HCT116 (cell line): ENCODE measurements around the gene PTPN21. TPM values are rescaled to one million over a fixed set of nuclear protein-coding genes. Genes with fewer than 3 reads are reported as not detected.

Source experiments
- ATAC-seq: fragments of 200-7000 bp; cut with Tn5 transposase; 2 replicates; pipeline ENCODE4 v1.9.1; 2020; ENCODE audit warnings: mild to moderate bottlenecking, moderate library complexity
- BruUV-seq: library from RNA; stranded (reverse); fragments of 400-500 nt; replicated peaks from 2 replicates; lab custom pipeline; 2021; lab: Mats Ljungman, UMichigan
- CTCF ChIA-PET: fragments of 300-600 bp; sonication (Branson Sonifier 250); formaldehyde crosslinking; loops from one replicate; lab custom pipeline; 2021; ENCODE audit warnings: antibody characterized with exemption; lab: Charles Lee
- POLR2A ChIA-PET: fragments of 300-600, 350-600 bp; sonication (Branson Sonifier 250); formaldehyde crosslinking; loops from one replicate; lab custom pipeline; 2021; ENCODE audit warnings: antibody characterized with exemption; lab: Charles Lee
- RAD21 ChIA-PET, 2 experiments: fragments of 300-600 bp; sonication (Branson Sonifier 250); formaldehyde crosslinking; loops; one replicate each; lab custom pipeline; 2023; ENCODE audit warnings: low total read pairs in 2 of 2; ENCODE audit not compliant: uncharacterized antibody in 2 of 2, unreplicated experiment in 2 of 2, low non-redundant PET in 1 of 2; lab: Charles Lee
- DNase-seq: peaks from one replicate; pipeline ENCODE4 v3.0.0-alpha.2; 2010; ENCODE audit warnings: low read depth, low spot score
- H2AFZ ChIP-seq: fragments of 200-600 bp; shearing (Covaris generic), sonication (generic); 2 replicates; pipeline ENCODE4 v1.6.1; 2017; ENCODE audit warnings: low read depth, mixed run types, mixed read lengths, antibody characterized with exemption, low read length; ENCODE audit not compliant: poor library complexity, severe bottlenecking
- H3K27ac ChIP-seq: 2 replicates; pipeline ENCODE4 v1.5.1; 2012; ENCODE audit warnings: low read depth, low read length
- H3K27me3 ChIP-seq: fragments of 200-600 bp; sonication (generic); 2 replicates; pipeline ENCODE4 v1.6.1; 2016; ENCODE audit warnings: mixed run types, low read length, mixed read lengths; ENCODE audit not compliant: insufficient read depth
- H3K36me3 ChIP-seq, 2 experiments: fragments of 200-500 bp in 1 of 2; fragments of 200-600 bp in 1 of 2; sonication (Bioruptor generic) in 1 of 2; sonication (generic) in 1 of 2; 2 replicates each; pipeline versions ENCODE4 v1.5.1 to v1.6.1; 2014 to 2016; ENCODE audit warnings: low read length in 2 of 2, inconsistent platforms in 1 of 2, mixed read lengths in 1 of 2, mixed run types in 1 of 2; ENCODE audit not compliant: insufficient read depth in 2 of 2, control insufficient read depth in 1 of 2
- H3K4me1 ChIP-seq, 2 experiments: fragments of 200-600 bp in 1 of 2; sonication (generic) in 1 of 2; 2 replicates each; pipeline versions ENCODE4 v1.5.1 to v1.6.1; 2012 to 2017; ENCODE audit warnings: low read length in 2 of 2, inconsistent platforms in 1 of 2, mild to moderate bottlenecking in 1 of 2, mixed read lengths in 1 of 2, mixed run types in 1 of 2, moderate library complexity in 1 of 2; ENCODE audit not compliant: insufficient read depth in 2 of 2, control insufficient read depth in 1 of 2
- H3K4me2 ChIP-seq: fragments of 200-600 bp; sonication (generic); 2 replicates; pipeline ENCODE4 v1.6.1; 2017; ENCODE audit warnings: mixed run types, low read length, mixed read lengths
- H3K4me3 ChIP-seq, 2 experiments: fragments of 200-600 bp in 1 of 2; sonication (generic) in 1 of 2; replicated peaks in 1 of 2; 2 replicates each; pipeline ENCODE4 v1.5.1; 2011 to 2016; ENCODE audit warnings: low read length in 2 of 2, control low read depth in 1 of 2, low read depth in 1 of 2, mild to moderate bottlenecking in 1 of 2, mixed read lengths in 1 of 2, mixed run types in 1 of 2
- H3K79me2 ChIP-seq: fragments of 200-600 bp; sonication (generic); 2 replicates; pipeline ENCODE4 v1.6.1; 2017; ENCODE audit warnings: mild to moderate bottlenecking, mixed run types, low read length, moderate library complexity, mixed read lengths; ENCODE audit not compliant: insufficient read depth
- H3K9ac ChIP-seq: fragments of 200-600 bp; sonication (generic); 2 replicates; pipeline ENCODE4 v1.6.1; 2016; ENCODE audit warnings: low read length, mixed read lengths
- H3K9me2 ChIP-seq: fragments of 200-600 bp; sonication (generic), shearing (Covaris generic); 2 replicates; pipeline ENCODE4 v1.6.1; 2017; ENCODE audit warnings: mixed run types, mild to moderate bottlenecking, moderate library complexity; ENCODE audit not compliant: insufficient read depth
- H3K9me3 ChIP-seq, 2 experiments: fragments of 200-500 bp in 1 of 2; fragments of 200-600 bp in 1 of 2; sonication (Bioruptor generic) in 1 of 2; sonication (generic) in 1 of 2; 2 replicates each; pipeline ENCODE4 v1.6.1; 2014 to 2017; ENCODE audit warnings: low read length in 2 of 2, mixed read lengths in 2 of 2, inconsistent platforms in 1 of 2, low read depth in 1 of 2, mild to moderate bottlenecking in 1 of 2, mixed run types in 1 of 2, moderate library complexity in 1 of 2; ENCODE audit not compliant: control insufficient read depth in 1 of 2, insufficient read depth in 1 of 2
- H4K20me1 ChIP-seq: fragments of 200-600 bp; sonication (generic), shearing (Covaris generic); 2 replicates; pipeline ENCODE4 v1.6.1; 2017; ENCODE audit warnings: mixed run types, mild to moderate bottlenecking, moderate library complexity; ENCODE audit not compliant: insufficient read depth
- CBX3 ChIP-seq: IDR thresholded peaks from 2 replicates; pipeline ENCODE4 v1.6.1; 2012; ENCODE audit warnings: low read depth
- CEBPB ChIP-seq: IDR thresholded peaks from 2 replicates; pipeline ENCODE4 v1.6.1; 2012; ENCODE audit warnings: low read depth
- EZH2phosphoT487 ChIP-seq: fragments of 200-600 bp; IDR thresholded peaks from 2 replicates; pipeline ENCODE4 v1.6.1; 2018; ENCODE audit warnings: antibody characterized with exemption, borderline replicate concordance
- JUND ChIP-seq: IDR thresholded peaks from 2 replicates; pipeline ENCODE4 v1.6.1; 2012
- POLR2A ChIP-seq: IDR thresholded peaks from 2 replicates; pipeline ENCODE4 v1.7.0; 2011; ENCODE audit warnings: borderline replicate concordance; ENCODE audit not compliant: insufficient read depth, insufficient read length; ENCODE audit errors: extremely low read depth
- POLR2AphosphoS5 ChIP-seq: IDR thresholded peaks from 2 replicates; pipeline ENCODE4 v1.6.1; 2011; ENCODE audit warnings: mild to moderate bottlenecking, low read depth, low read length, moderate library complexity
- RAD21 ChIP-seq: IDR thresholded peaks from 2 replicates; pipeline ENCODE4 v1.6.1; 2012; ENCODE audit warnings: low read depth, mild to moderate bottlenecking
- SRF ChIP-seq: IDR thresholded peaks from 2 replicates; pipeline ENCODE4 v1.6.1; 2012; ENCODE audit warnings: low read depth
- TCF7L2 ChIP-seq: IDR thresholded peaks from 2 replicates; pipeline ENCODE4 v1.7.0; 2011; ENCODE audit warnings: borderline replicate concordance, inconsistent platforms; ENCODE audit not compliant: insufficient read depth, insufficient read length; ENCODE audit errors: extremely low read depth
- ZFX ChIP-seq: fragments of 450-650 bp; IDR thresholded peaks from 2 replicates; pipeline ENCODE4 v1.6.1; 2017
- ZNF274 ChIP-seq: fragments of 200-500 bp; sonication (Bioruptor generic); IDR thresholded peaks from 2 replicates; pipeline ENCODE4 v1.6.1; 2014; ENCODE audit warnings: mild to moderate bottlenecking, low read depth, low read length, inconsistent platforms
- intact Hi-C: fragments of 100-400 bp; cut with micrococcal nuclease; formaldehyde crosslinking; loops from 2 replicates; pipeline ENCODE4 v1.10.0; 2022
- total RNA-seq: library from RNA; stranded (reverse); gene quantifications from one replicate; pipeline ENCODE4 v1.2.1, GENCODE V29; 2021; ENCODE audit not compliant: unreplicated experiment
- TF ChIP-seq, protein P1 (sequence below): IDR thresholded peaks from 2 replicates; pipeline ENCODE4 v1.6.1; 2011; ENCODE audit warnings: mild to moderate bottlenecking, low read length, moderate library complexity; ENCODE audit not compliant: insufficient replicate concordance; ENCODE audit errors: extremely low read depth
- TF ChIP-seq, protein P2 (sequence below), 3 experiments: fragments of 200-600 bp in 1 of 3; sonication (generic) in 1 of 3; IDR thresholded peaks in 2 of 3; conservative IDR thresholded peaks in 1 of 3; 2 replicates each; pipeline ENCODE4 v1.5.1; 2012 to 2017; ENCODE audit warnings: low read depth in 2 of 3, low read length in 2 of 3, antibody characterized with exemption in 1 of 3, borderline replicate concordance in 1 of 3, control low read depth in 1 of 3, mild to moderate bottlenecking in 1 of 3, mixed read lengths in 1 of 3, mixed run types in 1 of 3, moderate library complexity in 1 of 3; ENCODE audit not compliant: insufficient read depth in 1 of 3

Gene PTPN21
- total RNA-seq, 1 experiment from 2014 or later, result 7.6 TPM

DNA sequence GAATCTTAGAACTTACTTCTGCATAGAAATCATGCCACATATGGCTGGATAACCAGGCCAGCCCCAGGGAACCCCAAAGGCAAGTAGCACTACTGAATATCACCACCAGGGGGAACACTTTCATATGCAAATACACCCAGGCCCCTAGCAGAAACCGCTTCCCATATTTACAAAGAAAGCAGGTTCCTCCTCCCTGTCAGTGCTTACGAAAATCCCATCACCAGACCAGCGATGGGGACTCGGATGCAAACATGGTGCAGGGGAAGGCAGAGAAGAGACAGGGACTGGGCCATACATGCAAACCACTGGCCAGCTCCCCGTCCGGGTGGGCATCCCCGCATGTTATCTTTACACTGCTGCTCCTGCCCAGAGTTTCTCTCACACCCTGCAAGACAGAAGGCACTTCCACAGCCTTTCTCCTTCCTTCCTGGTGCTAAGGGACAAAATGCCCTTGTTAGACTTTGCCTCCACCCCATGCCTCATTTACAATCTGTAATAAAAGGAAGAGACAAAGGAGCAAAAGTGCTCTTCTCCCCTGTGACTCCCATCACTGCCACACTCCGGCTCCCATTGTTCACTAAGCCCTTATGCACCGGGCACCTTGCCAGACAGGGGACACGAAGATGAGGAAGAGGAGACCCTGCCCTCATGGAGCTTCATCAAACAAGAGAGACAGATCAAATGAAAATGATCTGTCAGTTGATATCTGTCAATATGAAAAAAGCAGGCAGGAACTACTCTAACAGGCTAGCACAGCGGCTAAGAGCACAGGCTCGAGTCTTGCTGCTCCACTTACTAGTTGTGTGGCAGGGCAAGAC lies 62.3 kb downstream of the PTPN21 start:
- H3K4me2 ChIP-seq, result no peak overlapping the region
- H4K20me1 ChIP-seq, result no peaks in the 10 kb centered on the region
- no peak overlapping the region for H2AFZ ChIP-seq
- CTCF ChIA-PET, result interaction anchor here (1.5 kb wide), 1 partner anchor 68 kb away, joined by 5 read pairs; no protein-coding TSS in a partner anchor
- intact Hi-C loops, result loop anchor here (1.0 to 5.0 kb wide), 3 partner anchors 68 to 520 kb away; no protein-coding TSS in a partner anchor
- no peaks in the 10 kb centered on the region for H3K9me2 ChIP-seq
- H3K79me2 ChIP-seq, result no peaks in the 10 kb centered on the region
- peak; percentile 98 for ATAC-seq
- H3K4me3 ChIP-seq, result no peak overlapping the region
- no TSS peak for BruUV-seq
- TF ChIP-seq ZNF274 (no peak), CBX3 (no peak), JUND (no peak), POLR2A (no peak), ZFX (no peak), SRF (no peak), EZH2phosphoT487 (no peak), POLR2AphosphoS5 (no peak), CEBPB (no peak), TCF7L2 (no peak), RAD21 (peak; percentile 72)
- TF ChIP-seq, protein P1, sequence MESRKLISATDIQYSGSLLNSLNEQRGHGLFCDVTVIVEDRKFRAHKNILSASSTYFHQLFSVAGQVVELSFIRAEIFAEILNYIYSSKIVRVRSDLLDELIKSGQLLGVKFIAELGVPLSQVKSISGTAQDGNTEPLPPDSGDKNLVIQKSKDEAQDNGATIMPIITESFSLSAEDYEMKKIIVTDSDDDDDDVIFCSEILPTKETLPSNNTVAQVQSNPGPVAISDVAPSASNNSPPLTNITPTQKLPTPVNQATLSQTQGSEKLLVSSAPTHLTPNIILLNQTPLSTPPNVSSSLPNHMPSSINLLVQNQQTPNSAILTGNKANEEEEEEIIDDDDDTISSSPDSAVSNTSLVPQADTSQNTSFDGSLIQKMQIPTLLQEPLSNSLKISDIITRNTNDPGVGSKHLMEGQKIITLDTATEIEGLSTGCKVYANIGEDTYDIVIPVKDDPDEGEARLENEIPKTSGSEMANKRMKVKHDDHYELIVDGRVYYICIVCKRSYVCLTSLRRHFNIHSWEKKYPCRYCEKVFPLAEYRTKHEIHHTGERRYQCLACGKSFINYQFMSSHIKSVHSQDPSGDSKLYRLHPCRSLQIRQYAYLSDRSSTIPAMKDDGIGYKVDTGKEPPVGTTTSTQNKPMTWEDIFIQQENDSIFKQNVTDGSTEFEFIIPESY, result no peak
- TF ChIP-seq, protein P2, sequence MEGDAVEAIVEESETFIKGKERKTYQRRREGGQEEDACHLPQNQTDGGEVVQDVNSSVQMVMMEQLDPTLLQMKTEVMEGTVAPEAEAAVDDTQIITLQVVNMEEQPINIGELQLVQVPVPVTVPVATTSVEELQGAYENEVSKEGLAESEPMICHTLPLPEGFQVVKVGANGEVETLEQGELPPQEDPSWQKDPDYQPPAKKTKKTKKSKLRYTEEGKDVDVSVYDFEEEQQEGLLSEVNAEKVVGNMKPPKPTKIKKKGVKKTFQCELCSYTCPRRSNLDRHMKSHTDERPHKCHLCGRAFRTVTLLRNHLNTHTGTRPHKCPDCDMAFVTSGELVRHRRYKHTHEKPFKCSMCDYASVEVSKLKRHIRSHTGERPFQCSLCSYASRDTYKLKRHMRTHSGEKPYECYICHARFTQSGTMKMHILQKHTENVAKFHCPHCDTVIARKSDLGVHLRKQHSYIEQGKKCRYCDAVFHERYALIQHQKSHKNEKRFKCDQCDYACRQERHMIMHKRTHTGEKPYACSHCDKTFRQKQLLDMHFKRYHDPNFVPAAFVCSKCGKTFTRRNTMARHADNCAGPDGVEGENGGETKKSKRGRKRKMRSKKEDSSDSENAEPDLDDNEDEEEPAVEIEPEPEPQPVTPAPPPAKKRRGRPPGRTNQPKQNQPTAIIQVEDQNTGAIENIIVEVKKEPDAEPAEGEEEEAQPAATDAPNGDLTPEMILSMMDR (IDR thresholded peaks at IDR 0.05 in 2 of 3, conservative IDR thresholded peaks at IDR 0.05 in 1 of 3; ENCODE audit: borderline replicate concordance in 1 of 3, insufficient read depth in 1 of 3, low read depth in 2 of 3, low read length in 2 of 3), result peak; percentile 65 to 90 (median 83); a peak in 5 of 6 replicates
- TF ChIP-seq, all 23 proteins: peak for 2
- Histone ChIP-seq H3K36me3 (no peaks in the 10 kb centered on the region), H3K27ac (no peak overlapping the region), H3K4me1 (no peaks in the 10 kb centered on the region), H3K9me3 (no peaks in the 10 kb centered on the region), H3K9ac (no peak overlapping the region), H3K27me3 (no peaks in the 10 kb centered on the region)
- peak; percentile 48 for DNase-seq
- RAD21 ChIA-PET, result no interaction called here
- POLR2A ChIA-PET, result no interaction called here
